GM12872 (cell line): Measurements from ENCODE around the gene WFDC2.

ENCODE experiments used
- CTCF ChIP-seq: IDR thresholded peaks from 3 replicates; pipeline ENCODE4 v1.5.1; 2011; ENCODE audit warnings: low read depth, mild to moderate bottlenecking, low read length, moderate library complexity; ENCODE audit not compliant: insufficient read depth

The WFDC2 gene

GRCh38 chr20:45485388-45485787 is 15.8 kb downstream of the WFDC2 start:
- TF ChIP-seq CTCF, result no peak

- TF ChIP-seq CTCF, result peak; percentile 30; the same call in 2 of the 3 replicates
Observed at GRCh38 chr20:45487231-45487635, 17.7 kb downstream of the WFDC2 start.

- TF ChIP-seq CTCF, result no peak
Observed at GRCh38 chr20:45489083-45489531, 19.6 kb downstream of the WFDC2 start.

GRCh38 chr20:45495501-45495941 is 26.0 kb downstream of the WFDC2 start:
- TF ChIP-seq CTCF, result no peak

- TF ChIP-seq CTCF, result no peak
Observed at GRCh38 chr20:45496166-45496565, 26.6 kb downstream of the WFDC2 start.

GRCh38 chr20:45497971-45498494 is 28.5 kb downstream of the WFDC2 start:
- TF ChIP-seq CTCF, result no peak

- no peak for TF ChIP-seq CTCF
Observed at GRCh38 chr20:45500022-45500421, 30.5 kb downstream of the WFDC2 start.
